CD14-positive monocyte (primary cell): ENCODE results near the gene KNL1. TPM values are rescaled to one million over a fixed set of nuclear protein-coding genes. Genes with fewer than 3 reads are reported as not detected.

ENCODE experiments used
- DNase-seq, 3 donors: peaks; one replicate each; pipeline ENCODE4 v3.0.0-alpha.2; 2011 to 2022
- H2AFZ ChIP-seq: 2 replicates; pipeline ENCODE4 v1.6.0; 2012; ENCODE audit warnings: mild to moderate bottlenecking, low read depth, low read length, inconsistent platforms; ENCODE audit not compliant: insufficient read depth, poor library complexity, severe bottlenecking
- H3K27ac ChIP-seq, 2 donors: 1 replicate in 1 of 2; 2 replicates in 1 of 2; pipeline ENCODE4 v1.5.1; 2012 to 2013; ENCODE audit warnings: low read length in 2 of 2, control low read depth in 1 of 2, inconsistent platforms in 1 of 2, low read depth in 1 of 2, mild to moderate bottlenecking in 1 of 2
- H3K27me3 ChIP-seq, 2 donors: one replicate each; pipeline versions ENCODE4 v1.6.0 to v1.6.1; 2011 to 2013; ENCODE audit warnings: low read length in 2 of 2; ENCODE audit not compliant: control insufficient read depth in 2 of 2, insufficient read depth in 2 of 2
- H3K36me3 ChIP-seq, 2 donors: replicated peaks in 1 of 2; 1 replicate in 1 of 2; 2 replicates in 1 of 2; pipeline versions ENCODE4 v1.5.1 to v1.6.1; 2012 to 2013; ENCODE audit warnings: low read length in 2 of 2, control low read depth in 1 of 2, inconsistent platforms in 1 of 2, mild to moderate bottlenecking in 1 of 2; ENCODE audit not compliant: insufficient read depth in 2 of 2, control insufficient read depth in 1 of 2
- H3K4me1 ChIP-seq, 2 donors: 1 replicate in 1 of 2; 2 replicates in 1 of 2; pipeline versions ENCODE4 v1.5.1 to v1.6.1; 2012 to 2013; ENCODE audit warnings: low read length in 2 of 2, control low read depth in 1 of 2, inconsistent platforms in 1 of 2, mild to moderate bottlenecking in 1 of 2, moderate library complexity in 1 of 2; ENCODE audit not compliant: insufficient read depth in 2 of 2, control insufficient read depth in 1 of 2
- H3K4me2 ChIP-seq: replicated peaks from 2 replicates; pipeline ENCODE3; 2012; ENCODE audit warnings: low read length, moderate library complexity, mild to moderate bottlenecking; ENCODE audit not compliant: poor library complexity, severe bottlenecking; ENCODE audit errors: extremely low read depth
- H3K4me3 ChIP-seq, 3 experiments: fragments of 200-600 bp in 1 of 3; sonication (generic) in 1 of 3; replicated peaks in 1 of 3; 1 replicate in 2 of 3; 2 replicates in 1 of 3; pipeline ENCODE4 v1.5.1; 2011 to 2013; ENCODE audit warnings: low read length in 3 of 3, mild to moderate bottlenecking in 3 of 3, control low read depth in 2 of 3, low read depth in 2 of 3, inconsistent platforms in 1 of 3, moderate library complexity in 1 of 3
- H3K79me2 ChIP-seq: 2 replicates; pipeline ENCODE4 v1.6.0; 2012; ENCODE audit warnings: mild to moderate bottlenecking, control low read depth, inconsistent platforms, low read length, moderate library complexity; ENCODE audit not compliant: insufficient read depth
- H3K9ac ChIP-seq: 2 replicates; pipeline ENCODE4 v1.6.0; 2017; ENCODE audit warnings: low read length, mild to moderate bottlenecking; ENCODE audit not compliant: insufficient read depth, poor library complexity, severe bottlenecking
- H3K9me3 ChIP-seq, 2 donors: replicated peaks in 1 of 2; 1 replicate in 1 of 2; 2 replicates in 1 of 2; pipeline versions ENCODE4 v1.5.1 to v1.6.1; 2012 to 2013; ENCODE audit warnings: low read length in 2 of 2, control low read depth in 1 of 2; ENCODE audit not compliant: control insufficient read depth in 1 of 2, insufficient read depth in 1 of 2
- H4K20me1 ChIP-seq: 2 replicates; pipeline ENCODE4 v1.6.0; 2012; ENCODE audit warnings: mild to moderate bottlenecking, low read length, control low read depth, moderate library complexity; ENCODE audit not compliant: insufficient read depth
- H3K27ac Mint-ChIP-seq, 7 donors: one replicate each; pipeline ENCODE4 v1.8.0; 2020; ENCODE audit warnings: mild to moderate bottlenecking in 7 of 7, mixed read lengths in 7 of 7, moderate library complexity in 6 of 7, inconsistent platforms in 2 of 7
- H3K27me3 Mint-ChIP-seq, 3 donors: one replicate each; pipeline ENCODE4 v1.8.0; 2021 to 2022; ENCODE audit warnings: low read depth in 3 of 3, mild to moderate bottlenecking in 3 of 3, mixed read lengths in 3 of 3, moderate library complexity in 3 of 3, inconsistent platforms in 1 of 3
- H3K36me3 Mint-ChIP-seq, 2 donors: one replicate each; pipeline ENCODE4 v1.8.0; 2020; ENCODE audit warnings: mixed read lengths in 2 of 2, inconsistent platforms in 1 of 2, mild to moderate bottlenecking in 1 of 2
- H3K4me1 Mint-ChIP-seq: one replicate; pipeline ENCODE4 v1.8.0; 2020; ENCODE audit warnings: mild to moderate bottlenecking, mixed read lengths
- H3K4me3 Mint-ChIP-seq, 2 donors: one replicate each; pipeline ENCODE4 v1.8.0; 2020; ENCODE audit warnings: mild to moderate bottlenecking in 2 of 2, mixed read lengths in 2 of 2, moderate library complexity in 1 of 2
- H3K9me3 Mint-ChIP-seq, 7 donors: one replicate each; pipeline ENCODE4 v1.8.0; 2020 to 2022; ENCODE audit warnings: mixed read lengths in 7 of 7, mild to moderate bottlenecking in 6 of 7, moderate library complexity in 6 of 7, inconsistent platforms in 2 of 7
- CTCF ChIP-seq: fragments of 200-600 bp; IDR thresholded peaks from one replicate; pipeline ENCODE4 v1.8.0; 2022; ENCODE audit warnings: antibody characterized with exemption, mild to moderate bottlenecking
- WGBS: methylation state at CpG from one replicate; pipeline ENCODE4 v1.1.5; 2013; ENCODE audit warnings: missing lambda C conversion rate; ENCODE audit not compliant: insufficient coverage; 5-methylcytosine and 5-hydroxymethylcytosine counted together
- intact Hi-C, 2 donors: fragments of 100-400 bp; cut with micrococcal nuclease; formaldehyde crosslinking; loops; one replicate each; pipeline versions ENCODE4 v1.15.0 to v1.15.1; 2023
- polyA plus RNA-seq, 3 donors: library from polyadenylated mRNA; depleted of rRNA in 1 of 3; unstranded in 2 of 3; stranded (reverse) in 1 of 3; fragments of 300-500 nt in 2 of 3; fragments of >200 nt in 1 of 3; fragmentation: Illumina TruSeq in 2 of 3; gene quantifications; 1 replicate in 2 of 3; 2 replicates in 1 of 3; pipeline ENCODE4 v1.2.3, GENCODE V29; 2012 to 2021

The KNL1 gene
- polyA plus RNA-seq, 3 donors = 0.13 to 0.38 (median 0.16) TPM

DNA sequence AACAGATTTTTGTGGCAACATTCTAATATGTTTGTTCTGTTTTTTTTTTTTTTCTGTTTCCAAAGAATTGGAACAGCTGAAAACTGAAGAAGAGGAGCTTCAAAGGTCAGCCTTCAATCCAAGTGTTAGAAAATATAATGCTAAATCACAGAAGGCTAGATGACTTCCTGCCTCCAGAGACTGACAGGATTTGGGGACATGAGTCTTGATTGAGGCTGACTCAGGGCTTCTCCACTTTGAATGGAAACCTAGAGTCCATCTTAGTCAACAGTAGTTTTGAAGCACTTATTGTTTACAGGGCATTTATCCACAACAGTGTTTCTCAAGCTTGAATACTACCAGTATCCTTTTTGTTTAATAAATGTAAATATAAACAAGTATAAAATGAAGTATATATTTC lies 56.4 kb downstream of the KNL1 start:
- intact Hi-C loops = no loop called here
- Mint-ChIP-seq H3K9me3 (no peaks in the 10 kb centered on the region), H3K27me3 (no peaks in the 10 kb centered on the region), H3K36me3 (peaks cover 52 to 80% of the 10 kb centered on the region in 2 donors), H3K27ac (no peak overlapping the region), H3K4me1 (no peaks in the 10 kb centered on the region), H3K4me3 (no peak overlapping the region)
- Histone ChIP-seq H3K79me2 (no peaks in the 10 kb centered on the region), H3K9ac (no peak overlapping the region), H3K4me1 (no peaks in the 10 kb centered on the region), H4K20me1 (no peaks in the 10 kb centered on the region), H3K4me3 (no peak overlapping the region), H3K27ac (no peak overlapping the region), H3K9me3 (no peaks in the 10 kb centered on the region), H3K27me3 (no peaks in the 10 kb centered on the region), H3K4me2 (no peak overlapping the region), H3K36me3 (peaks cover 70 to 82% of the 10 kb centered on the region in 2 donors), H2AFZ (no peak overlapping the region)
- no peak for DNase-seq
- TF ChIP-seq CTCF = no peak

DNA sequence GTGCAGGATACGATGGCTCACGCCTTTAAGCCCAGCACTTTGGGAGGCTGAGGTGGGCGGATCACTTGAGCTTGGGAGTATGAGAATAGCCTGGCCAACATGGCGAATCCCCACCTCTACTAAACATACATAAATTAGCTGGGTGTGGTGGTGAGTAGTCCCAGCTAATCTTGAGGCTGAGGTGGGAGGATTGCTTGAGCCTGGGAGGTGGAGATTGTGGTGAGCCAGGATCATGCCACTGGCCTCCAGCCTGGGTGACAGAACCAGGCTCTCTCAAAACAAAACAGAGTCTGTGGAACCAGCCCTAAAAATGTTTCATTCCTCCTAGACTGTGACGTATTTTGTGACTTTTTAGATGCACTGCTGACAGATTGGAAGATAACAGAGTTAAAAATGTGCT lies 66.6 kb downstream of the KNL1 start:
- H3K4me3 ChIP-seq = no peak overlapping the region
- no peaks in the 10 kb centered on the region for H3K27me3 Mint-ChIP-seq
- WGBS = 100% methylated on average over 1 of the region's 5 CpGs
- H3K4me1 ChIP-seq = no peaks in the 10 kb centered on the region
- H3K36me3 ChIP-seq = peaks cover 36 to 82% of the 10 kb centered on the region in 2 donors
- no peaks in the 10 kb centered on the region for H3K9me3 ChIP-seq
- no peaks in the 10 kb centered on the region for H3K79me2 ChIP-seq
- H3K9ac ChIP-seq = no peak overlapping the region
- intact Hi-C loops = no loop called here
- no peak overlapping the region for H3K27ac ChIP-seq
- H3K4me2 ChIP-seq = no peak overlapping the region
- DNase-seq = no peak
- H3K27ac Mint-ChIP-seq = peak overlapping the region in 1 of 7 donors; percentile 46
- H3K4me3 Mint-ChIP-seq = no peak overlapping the region
- H2AFZ ChIP-seq = no peak overlapping the region
- H3K9me3 Mint-ChIP-seq = no peaks in the 10 kb centered on the region
- H3K4me1 Mint-ChIP-seq = no peaks in the 10 kb centered on the region
- no peaks in the 10 kb centered on the region for H3K27me3 ChIP-seq
- no peaks in the 10 kb centered on the region for H4K20me1 ChIP-seq
- peaks cover 44 to 83% of the 10 kb centered on the region in 2 donors for H3K36me3 Mint-ChIP-seq
- no peak for TF ChIP-seq CTCF
